Measurements from ENCODE around the gene NUP93.

DNA sequence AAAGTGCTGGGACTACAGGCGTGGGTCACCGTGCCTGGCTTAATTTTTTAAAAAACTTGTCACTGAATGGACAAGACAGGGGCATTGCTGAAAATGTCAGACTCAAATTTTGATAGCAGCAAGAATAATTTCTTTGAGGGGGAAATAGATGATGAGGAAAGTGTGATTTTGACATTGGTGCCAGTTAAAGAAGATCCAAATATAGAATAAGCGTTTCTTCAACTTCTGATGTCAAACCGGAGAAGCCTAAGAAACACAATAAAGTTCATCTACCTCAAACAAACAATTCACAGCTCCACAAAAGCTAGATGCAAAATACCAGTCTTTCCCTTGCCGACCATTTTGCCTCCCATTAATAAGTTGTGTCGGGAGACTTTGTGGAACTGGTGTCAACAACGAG lies 43.2 kb upstream of the NUP93 start:
- TF ChIP-seq, protein P1, sequence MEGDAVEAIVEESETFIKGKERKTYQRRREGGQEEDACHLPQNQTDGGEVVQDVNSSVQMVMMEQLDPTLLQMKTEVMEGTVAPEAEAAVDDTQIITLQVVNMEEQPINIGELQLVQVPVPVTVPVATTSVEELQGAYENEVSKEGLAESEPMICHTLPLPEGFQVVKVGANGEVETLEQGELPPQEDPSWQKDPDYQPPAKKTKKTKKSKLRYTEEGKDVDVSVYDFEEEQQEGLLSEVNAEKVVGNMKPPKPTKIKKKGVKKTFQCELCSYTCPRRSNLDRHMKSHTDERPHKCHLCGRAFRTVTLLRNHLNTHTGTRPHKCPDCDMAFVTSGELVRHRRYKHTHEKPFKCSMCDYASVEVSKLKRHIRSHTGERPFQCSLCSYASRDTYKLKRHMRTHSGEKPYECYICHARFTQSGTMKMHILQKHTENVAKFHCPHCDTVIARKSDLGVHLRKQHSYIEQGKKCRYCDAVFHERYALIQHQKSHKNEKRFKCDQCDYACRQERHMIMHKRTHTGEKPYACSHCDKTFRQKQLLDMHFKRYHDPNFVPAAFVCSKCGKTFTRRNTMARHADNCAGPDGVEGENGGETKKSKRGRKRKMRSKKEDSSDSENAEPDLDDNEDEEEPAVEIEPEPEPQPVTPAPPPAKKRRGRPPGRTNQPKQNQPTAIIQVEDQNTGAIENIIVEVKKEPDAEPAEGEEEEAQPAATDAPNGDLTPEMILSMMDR (optimal IDR thresholded peaks at IDR 0.05 in 1 of 3, IDR thresholded peaks at IDR 0.05 in 1 of 3, conservative IDR thresholded peaks at IDR 0.05 in 1 of 3; ENCODE audit: extremely low read depth in 1 of 3, insufficient read depth in 2 of 3, low read length in 3 of 3) = no peak
- TF ChIP-seq EZH2 (IDR thresholded peaks at IDR 0.05; ENCODE audit: low read length) = no peak

Data from keratinocyte (primary cell).